HEK293T (cell line): Measurements from ENCODE around the gene CPN1.

ENCODE experiments used
- ELF4 ChIP-seq: fragments of 450-650 bp; IDR thresholded peaks from 2 replicates; pipeline ENCODE4 v1.6.1; 2017; ENCODE audit warnings: antibody characterized with exemption
- SP1 ChIP-seq: fragments of 450-650 bp; IDR thresholded peaks from 2 replicates; pipeline ENCODE4 v1.6.1; 2017

DNA sequence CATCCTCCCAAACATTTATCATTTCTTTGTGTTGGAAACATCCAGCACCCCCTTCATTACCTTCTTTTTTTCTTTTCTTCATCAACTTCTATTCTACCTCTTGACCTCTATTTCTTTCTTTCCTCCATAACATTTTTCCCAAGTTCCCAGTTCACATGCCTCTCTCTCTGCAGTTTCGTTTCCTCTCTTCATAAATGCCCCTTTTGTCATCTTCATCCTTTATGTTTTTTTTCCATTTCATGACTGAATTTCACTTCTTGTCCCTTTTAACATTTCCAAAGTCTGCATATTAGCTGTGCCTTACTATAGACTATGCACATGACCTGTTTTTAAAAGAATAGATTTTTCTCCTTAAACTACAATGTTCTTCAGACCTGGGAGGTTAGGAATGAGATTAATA is 23.7 kb downstream of the CPN1 start:
- TF ChIP-seq SP1 (no peak), ELF4 (no peak)
